TTC549 (cell line): ENCODE data around the gene WWP2.
"Not testable (repeated sequence)": the region's sequence is repeated elsewhere in the genome, so short reads cannot be mapped to it uniquely, and the experiment has no call there.

Experiments
- FAIRE-seq: peaks from 2 replicates; lab custom pipeline; 2012; peaks lifted over from hg19 to GRCh38; lab: Jason Lieb, UNC

The WWP2 gene

GRCh38 chr16:69951017-69951671 lies 189.0 kb downstream of the WWP2 start, which contains the start of gene CLEC18A:
CLEC18A (plus strand) TSS chr16:69951334; CDS start chr16:69951367, 33 bp downstream.
- FAIRE-seq: not testable (repeated sequence)

GRCh38 chr16:69951672-69952031 lies 189.5 kb downstream of the WWP2 start:
- FAIRE-seq: not testable (repeated sequence)

- not testable (repeated sequence) for FAIRE-seq
Observed at GRCh38 chr16:69952116-69952515, 190.0 kb downstream of the WWP2 start.

GRCh38 chr16:69952572-69953355 lies 190.6 kb downstream of the WWP2 start:
- not testable (repeated sequence) for FAIRE-seq

- FAIRE-seq: not testable (repeated sequence)
Observed at GRCh38 chr16:69954241-69954640, 192.1 kb downstream of the WWP2 start.

- FAIRE-seq: not testable (repeated sequence)
Observed at GRCh38 chr16:69963312-69963711, 201.2 kb downstream of the WWP2 start.

- not testable (repeated sequence) for FAIRE-seq
Observed at GRCh38 chr16:69964960-69965660, 203.0 kb downstream of the WWP2 start.

GRCh38 chr16:69965661-69966054 lies 203.5 kb downstream of the WWP2 start:
- not testable (repeated sequence) for FAIRE-seq

- not testable (repeated sequence) for FAIRE-seq
Observed at GRCh38 chr16:69967688-69968087, 205.6 kb downstream of the WWP2 start.

- not testable (repeated sequence) for FAIRE-seq
Observed at GRCh38 chr16:69968125-69968524, 206.0 kb downstream of the WWP2 start.

GRCh38 chr16:69969657-69970056 lies 207.5 kb downstream of the WWP2 start:
- FAIRE-seq: not testable (repeated sequence)

- not testable (repeated sequence) for FAIRE-seq
Observed at GRCh38 chr16:69972120-69972519, 210.0 kb downstream of the WWP2 start.

- FAIRE-seq: not testable (repeated sequence)
Observed at GRCh38 chr16:69972935-69973334, 210.8 kb downstream of the WWP2 start.

- not testable (repeated sequence) for FAIRE-seq
Observed at GRCh38 chr16:69985196-69985595, 223.1 kb downstream of the WWP2 start.
